NCI-H510A treated with DMSO at 0.1 percent for 48 hours (cell line): ENCODE results near the gene S100B.

Source experiments
- DNase-seq: peaks from one replicate; lab custom pipeline; 2025; lab: John Stamatoyannopoulos, UW

The S100B gene

DNA sequence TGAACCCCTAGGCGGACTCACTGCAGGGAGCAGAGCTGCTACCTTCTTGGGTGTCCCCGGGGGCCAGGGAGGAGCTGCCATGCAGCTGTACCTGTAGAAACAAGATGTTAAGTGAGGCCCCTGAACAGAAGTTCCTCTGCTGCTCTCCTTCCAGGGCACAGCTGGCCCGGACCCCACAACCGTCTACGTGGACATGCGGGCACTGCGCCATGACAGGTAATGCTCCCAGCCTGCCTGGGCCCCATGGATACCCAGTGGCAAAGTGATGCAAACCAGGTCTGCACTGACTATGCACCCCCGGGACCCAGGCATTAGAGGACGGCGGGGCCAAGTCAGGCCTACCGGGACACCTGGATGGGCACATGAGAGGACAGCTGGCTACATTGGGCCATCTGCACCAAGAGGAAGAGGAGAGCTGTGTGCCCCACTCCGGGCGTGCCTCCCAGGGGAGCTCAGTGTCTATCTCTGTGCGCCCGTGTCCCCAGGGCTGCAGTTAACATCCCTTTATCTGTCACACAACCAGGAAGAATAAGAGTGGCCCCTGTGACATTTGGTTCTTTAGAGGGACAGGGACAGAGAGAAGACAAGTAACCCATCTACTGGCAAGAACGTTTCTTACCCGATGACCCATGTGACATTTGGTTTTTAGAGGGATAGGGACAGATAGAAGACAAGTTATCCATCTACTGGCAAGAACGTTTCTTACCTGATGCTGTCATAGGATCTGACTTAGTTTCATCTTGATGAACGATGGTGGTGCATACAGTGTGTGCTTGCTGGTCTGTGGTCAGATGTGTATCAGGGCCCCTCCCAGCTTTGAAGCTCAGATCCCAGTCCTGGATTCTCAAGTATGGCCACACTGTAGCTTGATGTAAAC lies 44.1 kb downstream of the S100B start:
- DNase-seq, result no peak

DNA sequence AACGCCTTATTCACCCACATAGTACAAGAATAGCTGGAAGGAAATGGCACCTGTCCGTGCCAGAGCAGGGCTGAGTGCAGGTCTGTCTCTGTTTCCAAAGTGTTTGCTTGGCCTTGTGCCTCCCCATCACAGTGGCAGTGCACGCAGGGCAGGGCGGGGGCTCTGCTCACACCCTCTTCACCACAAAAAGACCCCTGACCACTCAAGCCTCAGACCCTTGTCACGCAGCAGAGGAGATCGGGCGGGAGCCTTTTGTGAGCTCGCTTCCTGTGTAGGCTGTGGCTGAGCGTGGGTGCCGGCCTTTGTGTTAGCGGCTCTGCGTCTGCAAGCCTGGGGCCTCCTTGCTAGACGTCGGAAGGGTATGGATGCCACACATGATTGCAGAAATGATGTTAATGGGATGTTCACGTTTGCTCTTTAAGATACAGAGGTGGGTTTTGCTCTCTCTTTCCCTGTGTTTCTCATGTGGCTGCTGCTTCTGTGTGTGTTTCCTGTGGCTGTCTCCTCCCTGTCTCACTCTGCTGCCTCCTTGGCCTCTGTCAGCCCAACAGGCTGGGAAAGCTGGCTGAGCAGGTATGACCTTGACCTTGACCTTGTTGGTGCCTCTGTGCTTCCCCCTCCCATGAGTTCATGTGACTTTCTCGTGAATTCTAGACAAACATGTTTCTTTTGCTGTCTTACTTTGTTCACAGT lies 45.4 kb downstream of the S100B start:
- no peak for DNase-seq

DNA sequence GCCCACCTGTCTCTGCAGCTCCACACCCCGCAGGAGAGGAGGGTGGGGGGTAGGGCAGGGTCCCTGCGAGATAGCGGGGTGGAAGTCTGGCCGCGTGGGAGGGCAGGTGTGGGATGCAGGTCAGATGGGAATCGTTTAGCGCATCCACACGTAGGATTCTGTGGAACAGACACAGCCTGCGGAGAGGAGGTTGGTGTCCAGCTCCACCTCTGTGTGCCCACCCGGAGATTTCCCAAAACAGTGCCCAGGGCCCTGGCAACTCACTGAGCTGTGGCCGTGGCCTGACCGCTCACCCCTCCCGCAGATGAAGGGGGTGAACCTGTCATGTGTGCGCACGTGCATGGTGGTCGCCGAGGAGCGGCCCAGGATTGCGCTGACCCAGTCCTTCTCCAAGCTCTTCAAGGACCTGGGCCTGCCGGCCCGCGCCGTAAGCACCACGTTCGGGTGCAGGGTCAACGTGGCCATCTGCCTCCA lies 46.9 kb downstream of the S100B start:
- no peak for DNase-seq

DNA sequence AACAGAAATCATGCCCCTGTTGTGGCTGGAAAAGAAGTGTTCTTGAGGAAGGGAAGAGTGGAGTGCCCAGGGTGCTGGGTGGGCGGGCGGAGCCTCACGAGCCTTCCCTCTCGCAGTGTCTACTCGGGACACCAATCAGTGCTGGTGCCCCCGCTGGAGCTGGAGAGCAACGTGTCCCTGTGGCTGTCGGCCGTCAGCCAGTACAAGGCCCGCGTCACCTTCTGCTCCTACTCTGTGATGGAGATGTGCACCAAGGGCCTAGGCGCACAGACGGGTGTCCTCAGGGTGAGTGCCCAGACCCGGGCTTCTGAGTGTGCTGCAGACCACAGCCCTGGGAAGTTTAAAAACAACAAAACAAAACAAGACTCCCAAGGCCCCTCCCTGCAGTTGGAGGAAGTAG lies 47.4 kb downstream of the S100B start:
- no peak for DNase-seq

DNA sequence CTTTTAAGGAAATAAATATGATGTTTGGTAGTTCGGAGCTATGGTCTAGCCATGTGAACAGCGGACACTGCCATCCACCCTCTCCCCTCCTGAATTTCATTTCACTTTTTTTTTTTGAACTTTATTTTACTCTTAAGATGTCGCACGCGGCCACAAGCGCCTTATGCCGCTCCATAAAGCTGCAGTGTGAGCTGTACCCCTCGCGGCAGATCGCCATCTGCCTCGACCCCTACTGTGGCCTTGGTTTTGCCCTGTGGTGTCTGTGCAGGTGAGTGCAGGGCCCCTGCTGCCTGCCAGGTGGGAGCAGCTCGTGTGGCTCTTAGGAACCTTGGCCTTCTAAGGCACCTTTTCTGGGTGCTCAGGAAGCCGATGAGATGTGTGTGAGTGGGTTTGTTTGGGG lies 48.1 kb downstream of the S100B start:
- no peak for DNase-seq

DNA sequence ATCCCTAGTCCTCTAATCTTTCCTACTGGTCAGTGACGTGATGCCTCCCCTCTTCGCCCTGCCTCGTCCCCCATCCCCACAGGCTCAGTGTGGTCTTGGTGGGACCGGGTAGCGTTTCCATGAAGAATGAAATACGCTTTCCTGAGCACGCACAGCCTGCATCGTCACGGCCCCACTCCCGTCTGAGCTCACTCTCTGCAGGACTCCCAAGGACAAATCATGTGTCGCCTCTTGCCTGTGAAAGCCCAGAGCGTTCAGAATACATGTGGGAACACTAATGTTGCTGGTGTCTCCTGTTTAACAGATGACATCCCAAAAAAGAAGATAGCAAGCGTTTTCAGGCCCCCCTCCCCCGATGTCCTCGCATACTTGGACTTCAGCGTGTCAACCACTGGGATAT lies 49.2 kb downstream of the S100B start:
- no peak for DNase-seq

DNA sequence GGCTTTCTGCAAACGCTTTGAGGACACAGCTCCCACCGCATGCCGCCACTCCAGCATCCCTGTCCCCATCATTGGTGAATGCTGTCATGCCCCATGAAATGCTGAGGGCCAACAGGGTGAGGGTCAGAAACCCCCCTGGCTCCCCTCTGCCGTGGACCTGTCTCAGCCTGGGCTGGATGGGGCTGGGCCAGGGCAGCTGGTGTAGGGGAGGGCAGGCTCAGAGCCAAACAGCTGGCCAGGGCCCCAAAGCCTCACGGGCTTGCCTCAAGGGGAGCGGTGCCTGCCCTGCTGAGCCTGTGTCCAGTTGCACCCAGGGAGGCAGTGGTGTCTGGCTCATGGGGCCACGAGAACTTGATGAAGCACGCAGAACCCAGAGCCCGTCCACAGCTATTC lies 49.7 kb downstream of the S100B start:
- no peak for DNase-seq

DNA sequence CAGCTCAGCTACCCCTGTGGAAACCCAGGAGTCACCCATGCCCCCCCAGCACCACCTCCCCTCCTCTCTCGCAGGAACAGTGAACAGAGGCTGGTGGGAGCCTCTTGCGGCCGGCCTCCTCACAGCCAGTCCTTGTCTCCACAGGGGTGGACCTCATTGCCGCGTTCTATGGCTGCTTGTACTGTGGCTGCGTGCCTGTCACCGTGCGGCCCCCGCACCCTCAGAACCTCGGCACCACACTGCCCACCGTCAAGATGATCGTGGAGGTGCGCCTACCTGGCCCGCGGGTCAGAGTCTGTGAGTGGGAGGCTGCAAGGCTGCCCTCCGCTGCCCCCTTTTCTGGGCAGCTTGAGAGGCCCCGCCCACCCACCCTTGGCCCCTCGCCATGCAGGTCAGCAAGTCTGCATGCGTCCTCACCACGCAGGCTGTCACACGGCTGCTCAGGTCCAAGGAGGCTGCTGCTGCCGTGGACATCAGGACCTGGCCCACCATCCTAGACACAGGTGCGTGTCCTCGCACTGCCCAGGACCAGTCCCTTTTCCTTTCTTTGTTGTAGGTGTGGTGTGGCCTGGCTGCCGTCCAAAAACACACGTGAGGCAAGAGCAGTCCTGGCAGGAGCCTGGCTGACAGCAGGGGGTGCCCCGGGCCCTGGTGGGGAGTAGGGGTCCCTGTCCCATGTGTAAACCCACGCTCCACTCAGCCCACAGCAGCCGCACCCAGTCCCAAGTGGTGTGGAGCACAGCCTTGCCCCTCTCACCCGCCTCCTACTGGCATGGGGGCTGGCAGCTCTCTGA lies 50.3 kb downstream of the S100B start:
- no peak for DNase-seq

DNA sequence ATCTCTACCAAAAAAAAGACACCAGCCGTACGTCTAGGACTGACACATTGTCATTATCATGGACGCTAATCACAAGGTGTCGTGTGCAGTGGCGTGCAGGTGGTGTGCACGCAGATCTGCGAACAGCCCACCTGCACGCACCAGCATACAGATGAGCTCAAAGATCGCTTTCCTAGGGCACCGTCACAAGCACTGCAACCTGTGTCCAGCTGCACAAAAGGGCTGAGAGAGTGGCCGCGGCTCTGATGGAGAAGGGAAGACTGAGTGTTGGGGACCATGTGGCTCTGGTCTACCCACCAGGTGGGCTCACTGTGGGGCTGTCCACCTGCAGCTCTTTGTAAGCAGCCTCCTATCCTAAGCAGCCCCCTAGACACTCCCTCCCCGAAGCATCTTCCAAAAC lies 50.9 kb downstream of the S100B start:
- DNase-seq, result no peak

DNA sequence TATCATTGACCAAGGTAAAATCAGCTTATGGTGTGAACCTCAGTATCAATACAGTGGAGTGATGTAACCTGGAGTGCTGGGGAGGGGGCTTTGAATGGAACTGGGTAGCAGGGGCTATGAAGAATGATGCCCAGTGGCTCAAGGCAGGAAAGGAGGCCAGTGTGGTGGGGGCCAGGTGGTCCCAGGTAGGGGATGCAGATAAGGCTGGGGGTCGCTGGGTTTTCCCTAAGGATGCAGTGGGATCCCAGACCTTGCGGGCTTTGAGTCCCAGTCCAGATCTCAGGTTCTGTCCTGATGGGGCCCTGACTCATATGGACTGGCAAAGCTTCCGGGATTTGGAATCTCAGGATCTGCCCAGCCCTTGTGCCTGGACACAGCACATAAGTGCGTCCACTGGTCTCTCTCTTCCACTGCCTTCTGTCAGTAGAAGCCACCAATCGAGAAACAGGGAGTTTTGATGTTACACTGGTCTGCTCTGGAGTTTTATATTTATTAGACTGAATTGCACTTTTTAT lies 52.0 kb downstream of the S100B start:
- no peak for DNase-seq

DNA sequence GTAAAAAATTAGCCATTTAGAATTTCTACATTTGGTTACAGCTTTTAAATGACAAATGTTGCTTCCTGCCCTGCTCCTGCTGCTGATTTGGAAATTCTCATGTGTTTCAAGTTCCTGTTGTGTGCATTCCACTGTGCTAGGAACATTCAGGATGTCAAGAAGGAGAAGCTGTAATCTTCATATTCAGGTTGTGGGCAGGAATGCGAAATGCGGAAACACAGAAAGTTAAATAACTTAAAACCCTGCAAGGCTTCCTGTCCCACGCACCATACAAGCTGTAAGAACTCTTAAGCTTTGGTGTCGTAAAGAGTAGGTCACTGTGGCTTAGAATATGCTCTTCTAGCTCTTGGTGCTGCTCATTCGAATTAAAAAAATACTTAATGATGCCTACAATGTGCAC lies 52.6 kb downstream of the S100B start:
- DNase-seq, result no peak

DNA sequence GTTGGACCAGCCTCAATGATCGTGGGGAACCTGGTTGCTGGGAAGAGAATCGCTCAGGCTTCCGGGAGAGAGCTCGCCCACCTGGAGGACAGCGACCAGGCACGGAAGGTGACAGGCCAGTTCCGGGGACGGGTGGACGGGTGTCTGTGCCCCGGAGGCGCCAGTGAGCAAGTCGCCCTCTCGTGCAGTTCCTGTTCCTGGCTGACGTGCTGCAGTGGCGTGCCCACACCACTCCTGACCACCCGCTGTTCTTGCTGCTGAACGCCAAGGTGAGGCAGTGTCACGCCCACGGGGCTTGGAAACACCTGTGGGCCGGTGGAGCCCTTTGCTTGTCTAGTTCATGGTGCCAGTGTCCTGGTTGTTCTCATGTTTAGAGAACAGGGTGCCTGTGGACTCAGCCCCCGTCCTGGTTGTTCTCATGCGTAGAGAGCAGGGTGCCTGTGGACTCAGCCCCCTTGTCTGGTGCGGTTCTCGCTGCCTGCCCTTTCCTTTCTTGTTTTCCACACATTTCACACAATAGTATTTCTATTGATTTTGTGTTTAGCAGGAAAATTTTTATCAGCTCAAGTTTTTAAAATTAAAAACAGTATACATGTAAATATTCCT lies 53.1 kb downstream of the S100B start:
- DNase-seq, result no peak

DNA sequence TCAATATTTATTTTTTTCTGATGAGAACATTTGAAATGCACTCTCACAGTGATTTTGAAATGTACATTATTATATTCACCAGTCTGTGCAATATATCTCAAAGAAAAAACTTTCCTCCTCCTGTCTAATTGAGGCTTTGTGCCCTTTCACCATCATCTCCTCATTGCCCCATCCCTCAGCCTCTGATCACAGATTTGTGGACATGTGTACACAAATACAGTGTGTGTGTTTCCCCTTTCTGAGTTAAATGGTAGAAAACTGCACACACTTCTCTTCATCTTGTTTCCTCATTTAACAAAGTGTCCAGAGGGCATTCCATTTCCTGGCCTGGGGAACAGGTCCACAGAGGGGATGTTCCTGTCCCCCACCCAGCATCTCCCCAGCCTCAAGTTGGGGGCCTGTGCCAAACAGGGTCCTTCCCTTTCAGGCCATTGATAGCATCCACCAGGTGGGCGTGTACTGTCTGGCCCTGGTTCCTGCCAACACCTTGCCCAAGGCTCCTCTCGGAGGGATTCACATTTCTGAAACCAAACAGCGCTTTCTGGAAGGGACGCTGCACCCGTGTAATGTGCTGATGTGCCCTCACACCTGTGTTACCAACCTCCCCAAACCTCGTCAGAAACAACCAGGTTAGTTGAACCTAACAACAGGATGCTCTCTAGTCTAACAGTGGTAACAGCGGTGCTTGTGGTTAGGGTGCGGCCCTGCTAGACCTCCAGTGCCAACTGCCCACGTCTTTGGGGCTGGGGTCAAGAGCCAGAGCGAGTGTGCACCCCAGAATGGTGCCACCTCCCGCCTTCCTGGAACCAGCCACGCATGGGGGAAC lies 54.6 kb downstream of the S100B start:
- no peak for DNase-seq

DNA sequence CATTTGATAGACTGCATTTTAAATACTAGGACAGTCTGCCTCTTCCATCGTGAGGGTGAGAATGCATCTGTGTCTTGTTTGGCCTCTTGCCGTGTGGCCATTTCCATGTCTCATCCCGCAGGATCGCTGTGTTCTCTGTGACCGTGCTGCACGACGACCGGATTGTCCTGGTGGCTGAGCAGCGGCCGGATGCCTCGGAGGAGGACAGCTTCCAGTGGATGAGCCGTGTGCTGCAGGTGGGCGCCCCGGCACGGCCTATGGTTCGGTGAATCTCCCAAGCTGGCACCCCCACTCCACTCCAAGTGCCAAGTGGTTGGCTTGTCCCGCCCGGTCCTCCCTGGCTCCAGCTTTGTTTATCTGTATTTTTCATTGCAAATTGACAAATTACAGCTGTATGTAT lies 55.2 kb downstream of the S100B start:
- no peak for DNase-seq
